ENCODE data around the gene GLIS1.

GLIS1 gene

GRCh38 chr1:53672243-53672642, 66.7 kb downstream of the GLIS1 start:
- DNase-seq, result no peak

- no peak for DNase-seq
Measured at GRCh38 chr1:53669621-53670191, 69.3 kb downstream of the GLIS1 start.

- DNase-seq, result no peak
Measured at GRCh38 chr1:53666566-53666965, 72.4 kb downstream of the GLIS1 start.

GRCh38 chr1:53665996-53666395, 73.0 kb downstream of the GLIS1 start:
- DNase-seq, result no peak

GRCh38 chr1:53663529-53664300, 75.2 kb downstream of the GLIS1 start:
- no peak for DNase-seq

GRCh38 chr1:53662951-53663350, 76.0 kb downstream of the GLIS1 start:
- DNase-seq, result no peak

- DNase-seq, result no peak
Measured at GRCh38 chr1:53662169-53662568, 76.8 kb downstream of the GLIS1 start.

- no peak for DNase-seq
Measured at GRCh38 chr1:53661496-53661895, 77.5 kb downstream of the GLIS1 start.

- DNase-seq, result no peak
Measured at GRCh38 chr1:53660666-53661065, 78.3 kb downstream of the GLIS1 start.

- DNase-seq, result no peak
Measured at GRCh38 chr1:53659436-53659835, 79.5 kb downstream of the GLIS1 start.

- DNase-seq, result no peak
Measured at GRCh38 chr1:53658489-53659230, 80.3 kb downstream of the GLIS1 start.

GRCh38 chr1:53657891-53658396, 81.0 kb downstream of the GLIS1 start:
- no peak for DNase-seq

GRCh38 chr1:53657531-53657805, 81.5 kb downstream of the GLIS1 start:
- DNase-seq, result no peak

GRCh38 chr1:53656747-53657530, 82.0 kb downstream of the GLIS1 start:
- no peak for DNase-seq

GRCh38 chr1:53655931-53656746, 82.8 kb downstream of the GLIS1 start:
- DNase-seq, result no peak

GRCh38 chr1:53654216-53655210, 84.5 kb downstream of the GLIS1 start:
- DNase-seq, result no peak

- no peak for DNase-seq
Measured at GRCh38 chr1:53653631-53654030, 85.3 kb downstream of the GLIS1 start.

GRCh38 chr1:53653200-53653575, 85.8 kb downstream of the GLIS1 start:
- no peak for DNase-seq

GRCh38 chr1:53652441-53653199, 86.3 kb downstream of the GLIS1 start:
- no peak for DNase-seq

GRCh38 chr1:53651356-53651755, 87.6 kb downstream of the GLIS1 start:
- DNase-seq, result no peak
